Activated naive CD4-positive, alpha-beta T cell (primary cell): ENCODE measurements around the gene KIF3B.
"Not testable (repeated sequence)": the region's sequence is repeated elsewhere in the genome, so short reads cannot be mapped to it uniquely, and the experiment has no call there.

ENCODE experiments used
- DNase-seq, 4 experiments: peaks; one replicate each; lab custom pipeline; 2025; lab: John Stamatoyannopoulos, UW

KIF3B gene

DNA sequence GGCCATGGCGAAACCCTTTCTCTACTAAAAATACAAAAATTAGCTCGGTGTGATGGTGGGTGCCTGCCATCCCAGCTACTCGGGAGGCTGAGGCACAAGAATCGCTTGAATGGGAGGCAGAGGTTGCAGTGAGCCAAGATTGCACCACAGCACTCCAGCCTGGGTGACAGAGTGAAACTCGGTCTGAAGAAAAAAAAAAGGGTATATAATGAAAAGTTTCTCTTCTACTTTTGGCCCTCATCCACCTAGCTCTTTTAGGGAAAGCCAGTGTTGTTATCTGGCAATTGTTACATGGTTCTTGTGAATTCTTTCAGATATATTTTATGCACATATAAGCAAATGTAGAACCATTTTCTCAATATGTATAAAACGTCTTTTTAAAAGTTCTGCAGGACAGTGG is 19.0 kb downstream of the KIF3B start:
- no peak for DNase-seq

DNA sequence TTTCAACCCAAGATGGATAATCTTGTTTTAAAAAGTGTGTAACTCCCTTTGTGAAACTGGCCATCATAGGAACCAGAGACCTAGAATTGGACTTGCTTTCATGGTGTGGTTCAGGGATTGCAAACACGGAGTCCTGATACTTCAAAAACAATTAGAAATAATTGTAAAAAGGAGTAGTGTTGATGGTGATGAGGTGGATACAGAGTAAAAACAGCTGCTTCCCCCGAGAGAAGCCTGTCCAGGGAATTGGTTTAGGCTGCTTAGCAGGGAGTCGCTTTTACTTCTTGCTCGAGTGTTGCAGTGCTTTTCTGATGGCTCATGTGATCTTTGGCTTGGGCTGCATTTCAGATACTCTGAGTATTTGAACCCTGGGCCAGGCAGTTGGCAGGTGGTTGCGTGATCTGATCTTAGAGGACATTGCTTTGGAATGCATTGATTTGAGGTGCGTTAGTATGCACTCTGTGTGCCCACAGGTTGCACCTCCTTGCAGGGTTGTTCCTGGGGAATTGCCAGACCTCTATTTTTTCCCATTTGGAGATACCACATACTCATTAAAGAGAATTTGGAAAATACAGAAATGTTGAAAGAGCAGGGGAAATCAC is 19.5 kb downstream of the KIF3B start:
- no peak for DNase-seq

DNA sequence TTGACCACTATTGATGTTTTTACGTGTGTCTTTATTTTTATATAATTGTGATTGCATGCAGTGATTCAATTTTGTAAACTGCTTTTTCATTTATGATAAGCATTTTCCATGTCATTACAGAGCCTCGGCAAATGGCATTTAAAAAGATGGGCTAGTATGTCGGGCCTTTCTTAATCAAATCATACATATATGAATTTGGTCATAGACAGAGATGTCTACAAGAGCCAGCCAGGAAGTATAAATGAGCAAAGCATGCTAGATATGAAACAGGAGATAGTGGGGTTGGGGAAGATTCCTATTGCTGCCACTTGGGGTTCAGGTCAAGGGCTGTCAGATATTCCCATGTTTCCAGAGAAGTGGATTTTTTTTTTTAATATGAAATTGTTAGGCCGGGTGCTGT is 20.0 kb downstream of the KIF3B start:
- DNase-seq = no peak

DNA sequence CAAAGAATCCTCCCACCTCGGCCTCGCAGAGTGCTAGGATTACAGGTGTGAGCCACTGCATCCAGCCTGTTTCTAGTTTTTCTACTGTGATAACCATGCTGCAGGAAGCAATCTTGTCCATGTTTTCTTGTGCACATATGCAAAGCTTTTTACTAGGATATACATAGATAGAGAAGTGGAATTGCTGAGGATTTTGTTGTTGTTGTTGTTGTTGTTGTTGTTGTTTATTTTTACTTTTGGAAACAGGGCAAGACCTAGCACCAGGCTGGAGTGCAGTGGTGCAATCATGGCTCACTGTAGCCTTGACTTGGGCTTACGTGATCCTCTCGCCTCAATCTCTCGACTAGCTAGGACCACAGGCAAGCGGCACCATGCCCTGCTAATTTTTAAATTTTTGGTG is 23.2 kb downstream of the KIF3B start:
- no peak for DNase-seq

DNA sequence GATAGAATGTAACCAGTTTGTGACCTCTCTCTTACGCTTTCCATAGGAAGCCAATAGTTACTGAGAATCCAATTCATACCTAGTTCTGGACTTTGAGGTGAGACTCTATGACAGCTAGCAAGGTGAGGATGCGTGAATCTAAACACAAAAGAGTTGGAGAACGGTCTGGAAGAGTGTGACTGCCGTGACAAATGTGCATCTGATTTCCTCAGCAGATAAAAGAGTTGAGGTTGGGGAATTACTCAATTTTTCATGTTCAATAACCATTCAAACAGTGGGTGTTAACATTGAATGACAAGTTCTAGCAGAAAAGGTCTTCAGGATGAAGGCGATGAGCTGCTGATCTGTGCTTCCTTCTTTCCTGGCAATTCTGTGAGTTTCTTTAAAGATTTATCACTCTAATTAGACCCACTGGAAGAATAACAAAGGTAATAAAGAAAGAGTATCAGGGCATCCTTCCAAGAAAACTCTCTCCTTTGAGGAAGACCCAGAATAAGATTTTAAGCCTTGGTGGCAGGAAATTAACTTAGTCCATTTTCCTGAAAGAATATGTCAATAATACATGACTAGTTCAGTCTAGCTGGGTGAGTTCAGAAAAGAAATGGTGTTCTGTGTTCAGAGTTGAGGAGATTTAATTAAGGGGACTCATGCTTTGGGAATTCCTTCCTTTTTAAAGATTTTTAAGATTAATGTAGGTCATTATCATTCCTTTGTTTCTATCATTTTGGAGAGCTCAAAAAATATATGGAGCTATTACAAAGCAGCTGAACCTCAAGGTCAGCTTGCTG is 24.5 kb downstream of the KIF3B start:
- no peak for DNase-seq

DNA sequence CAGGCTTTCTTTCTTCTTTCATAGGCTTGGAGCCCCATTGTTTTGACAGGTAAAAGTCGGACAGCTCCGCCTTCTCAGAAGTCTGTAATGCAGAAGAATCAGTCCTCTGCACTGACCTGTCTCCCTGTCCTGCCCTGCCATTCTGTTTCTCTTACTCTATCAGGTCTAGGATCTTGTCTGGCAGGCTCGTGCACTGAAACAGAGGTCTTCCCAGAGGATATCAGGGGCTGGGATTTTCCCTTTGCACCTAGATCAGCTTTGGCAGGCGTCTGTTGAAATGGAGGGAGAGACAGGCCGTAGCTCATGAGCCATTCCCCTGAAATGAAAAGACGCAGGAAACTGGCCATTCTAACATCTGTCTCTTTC is 25.0 kb downstream of the KIF3B start:
- no peak for DNase-seq

DNA sequence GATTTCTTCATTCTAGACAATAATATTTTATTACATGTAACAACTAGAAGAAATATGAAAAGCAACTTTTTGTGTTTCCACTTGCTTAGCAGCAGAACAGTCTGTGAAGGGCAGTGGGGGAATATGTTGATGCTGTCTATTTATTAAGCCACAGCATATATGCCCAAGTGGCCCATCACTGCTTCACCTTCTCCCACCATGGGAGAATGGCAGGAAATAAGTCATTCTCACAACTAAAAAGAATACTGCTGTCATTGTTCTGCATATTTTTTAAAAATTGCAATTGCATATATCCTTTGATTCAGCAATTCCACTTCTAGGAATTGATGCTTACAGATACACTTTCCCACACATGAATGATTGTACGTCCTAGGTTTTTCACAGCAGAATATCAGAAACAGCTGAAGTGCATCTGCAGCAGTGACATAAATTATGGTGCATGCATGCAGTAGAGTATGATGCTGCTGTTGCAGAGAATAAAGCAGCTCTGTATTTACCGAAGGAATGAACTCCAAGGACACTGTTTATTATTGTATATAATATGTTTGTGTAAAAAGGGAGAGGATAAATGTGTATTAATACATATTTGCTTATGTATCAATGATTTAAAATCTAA is 26.8 kb downstream of the KIF3B start:
- no peak for DNase-seq

DNA sequence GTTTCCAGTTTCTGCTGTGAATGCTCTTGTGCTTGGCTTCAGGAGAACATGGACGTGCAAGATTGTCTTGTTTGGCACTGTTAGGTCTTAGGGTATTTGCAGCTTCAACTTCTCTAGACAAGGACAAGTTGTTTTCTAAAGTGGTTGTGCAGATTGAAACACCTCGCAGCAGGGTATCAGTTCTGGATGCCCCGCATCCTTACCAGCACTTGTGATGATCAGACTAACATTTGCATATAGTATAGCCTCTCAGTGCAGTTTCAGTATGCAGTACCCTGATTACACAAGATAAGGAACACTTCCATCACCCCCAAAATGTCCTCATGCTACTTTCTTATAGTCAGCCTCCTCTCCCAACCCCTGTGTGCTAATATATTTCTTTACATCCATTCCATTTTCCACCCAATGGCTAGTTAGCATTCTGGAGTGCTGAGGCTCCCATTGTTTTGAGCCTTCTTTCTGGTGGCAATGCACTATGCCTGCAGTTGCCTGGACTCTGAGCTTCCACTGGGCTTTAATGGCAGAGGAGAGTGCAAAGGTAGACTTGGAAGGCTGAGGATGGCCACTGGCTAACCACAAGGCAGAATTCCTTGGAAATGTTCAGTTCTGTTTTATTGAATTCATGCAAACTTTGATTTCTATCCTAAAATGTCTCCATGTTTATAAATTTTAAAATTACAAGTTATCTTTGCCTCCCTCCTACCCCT is 35.4 kb downstream of the KIF3B start:
- DNase-seq = no peak

DNA sequence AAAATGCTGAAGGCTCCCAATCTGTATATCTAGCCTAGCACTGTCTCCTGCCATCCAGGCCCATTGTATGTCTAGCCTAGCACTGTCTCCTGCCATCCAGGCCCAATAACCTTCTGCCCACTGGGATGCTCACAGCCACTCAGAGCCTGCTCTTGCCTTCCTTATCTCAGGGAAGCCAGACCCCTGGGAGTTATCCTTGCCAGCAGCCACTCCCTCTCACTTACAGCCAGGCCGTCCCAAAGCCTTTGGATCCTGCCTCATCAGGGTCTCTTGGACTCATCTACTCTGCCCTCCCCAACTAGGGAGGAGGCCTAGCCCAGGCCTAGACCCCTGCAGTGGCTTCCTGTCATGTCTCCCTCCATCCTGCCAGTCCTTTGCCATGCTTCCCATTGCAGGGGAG is 37.3 kb downstream of the KIF3B start:
- DNase-seq = no peak

DNA sequence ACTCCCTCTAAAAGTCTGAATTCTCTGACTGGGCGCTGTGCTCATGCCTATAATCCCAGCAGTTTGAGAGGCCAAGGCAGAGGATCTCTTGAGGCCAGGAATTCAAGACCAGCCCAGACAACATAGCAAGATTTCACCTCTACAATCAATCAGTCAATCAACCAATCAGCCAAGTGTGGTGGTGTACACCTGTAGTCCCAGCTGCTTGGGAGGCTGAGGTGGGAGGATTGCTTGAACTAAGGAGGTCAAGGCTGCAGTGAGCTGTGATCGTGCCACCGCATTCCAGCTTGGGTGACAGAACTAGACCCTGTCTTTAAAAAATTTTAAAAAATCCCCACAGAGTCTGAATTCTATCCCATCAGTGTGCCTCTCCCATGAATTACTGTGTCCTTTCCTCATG is 37.9 kb downstream of the KIF3B start:
- no peak for DNase-seq

DNA sequence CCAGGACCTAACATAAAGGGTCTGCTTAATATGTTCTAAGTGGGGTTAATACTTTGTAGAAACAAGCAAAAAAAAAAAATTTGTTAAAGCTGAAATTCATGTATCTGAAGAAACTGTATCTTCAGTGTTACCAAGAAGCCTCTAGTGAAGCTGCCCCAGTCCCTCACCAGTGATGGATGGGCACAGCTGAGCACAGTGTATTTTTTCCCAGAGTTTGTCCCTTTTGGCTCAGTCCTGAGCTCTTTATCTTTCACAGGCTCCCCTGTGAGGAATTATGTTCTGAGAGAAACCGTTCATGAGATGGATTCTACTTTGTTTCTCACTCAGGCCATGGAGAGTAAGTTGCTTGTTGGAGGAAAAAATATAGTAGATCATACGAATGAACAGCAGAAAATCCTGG is 38.4 kb downstream of the KIF3B start:
- DNase-seq = no peak

DNA sequence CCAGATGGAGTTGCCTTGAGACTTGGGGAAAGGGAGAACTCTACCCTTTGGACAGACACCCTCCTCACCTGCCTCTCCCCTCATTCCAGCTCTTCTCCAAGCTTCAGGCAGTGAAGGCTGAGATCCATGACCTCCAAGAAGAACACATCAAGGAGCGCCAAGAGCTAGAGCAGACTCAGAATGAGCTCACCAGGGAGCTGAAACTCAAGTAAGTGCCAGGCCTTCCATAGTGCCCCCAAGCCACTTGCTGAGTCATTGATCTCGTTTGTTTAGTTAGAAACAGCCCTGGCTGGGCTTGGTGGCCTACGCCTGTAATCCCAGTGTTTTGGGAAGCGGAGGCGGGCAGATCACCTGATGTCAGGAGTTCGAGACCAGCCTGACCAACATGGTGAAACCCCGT is 39.2 kb downstream of the KIF3B start:
- DNase-seq = no peak

DNA sequence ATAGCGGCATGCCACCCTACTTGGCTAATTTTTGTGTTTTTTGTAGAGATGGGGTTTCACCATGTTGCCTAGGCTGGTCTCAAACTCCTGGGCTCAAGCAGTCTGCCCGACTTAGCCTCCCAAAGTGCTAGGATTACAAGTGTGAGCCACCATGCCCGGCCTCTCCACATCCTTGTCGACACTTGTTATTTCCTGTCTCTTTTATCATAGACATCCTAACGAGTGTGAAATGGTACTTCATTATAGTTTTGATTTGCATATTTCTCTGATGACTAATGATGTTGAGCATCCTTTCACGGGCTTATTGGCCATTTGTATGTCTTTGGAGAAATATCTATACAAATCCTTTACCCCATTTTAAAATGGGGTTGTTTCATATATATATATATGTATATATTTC is 41.6 kb downstream of the KIF3B start:
- DNase-seq = no peak

DNA sequence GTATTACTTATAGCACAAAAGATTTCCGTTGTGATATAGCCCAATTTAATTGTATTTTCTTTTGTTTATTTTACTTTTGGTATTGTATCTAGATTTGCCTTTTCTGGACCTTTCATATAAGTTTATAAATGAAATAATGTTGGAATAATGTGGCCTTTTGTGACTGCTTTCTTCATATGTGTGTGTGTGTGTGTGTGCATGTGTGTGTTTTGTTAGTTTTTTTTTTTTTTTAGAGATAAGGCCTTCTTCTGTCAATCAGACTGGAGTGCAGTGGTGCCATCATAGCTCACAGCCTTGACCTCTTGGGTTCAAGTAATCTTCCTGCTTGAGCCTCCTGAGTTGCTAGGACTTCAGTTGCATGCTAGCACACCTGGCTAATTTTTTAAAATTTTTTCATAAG is 42.9 kb downstream of the KIF3B start:
- DNase-seq = no peak

DNA sequence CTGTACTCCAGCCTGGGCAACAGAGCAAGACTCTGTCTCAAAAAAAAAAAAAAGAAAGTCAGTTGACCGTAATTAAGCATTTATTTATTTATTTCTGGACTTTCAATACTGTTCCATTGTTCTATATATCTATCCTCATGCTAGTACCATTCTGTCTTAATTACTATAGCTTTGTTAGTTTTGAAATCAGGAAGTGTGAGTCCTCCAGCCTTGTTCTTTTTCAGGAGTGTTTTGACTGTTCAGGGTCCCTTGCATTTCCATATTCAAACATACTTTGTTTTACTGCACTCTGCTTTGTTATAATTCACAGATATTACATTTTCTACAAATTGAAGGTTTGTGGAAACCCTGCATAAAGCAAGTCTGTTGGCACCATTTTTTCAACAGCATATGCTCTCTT is 43.9 kb downstream of the KIF3B start:
- DNase-seq = no peak

DNA sequence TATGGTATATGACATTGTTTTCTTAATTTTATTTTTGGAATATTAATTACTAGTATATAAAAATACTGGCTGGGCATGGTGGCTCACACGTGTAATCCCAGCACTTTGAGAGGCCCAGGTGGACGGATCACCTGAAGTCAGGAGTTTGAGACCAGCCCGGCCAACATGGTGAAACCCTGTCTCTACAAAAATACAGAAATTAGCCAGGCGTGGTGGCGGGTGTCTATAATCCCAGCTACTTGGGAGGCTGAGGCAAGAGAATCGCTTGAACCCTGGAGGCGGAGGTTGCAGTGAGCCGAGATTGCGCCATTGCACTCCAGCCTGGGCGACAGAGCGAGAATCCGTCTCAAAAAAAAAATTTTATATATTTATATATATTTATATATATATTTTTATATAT is 44.8 kb downstream of the KIF3B start:
- not testable (repeated sequence) for DNase-seq

DNA sequence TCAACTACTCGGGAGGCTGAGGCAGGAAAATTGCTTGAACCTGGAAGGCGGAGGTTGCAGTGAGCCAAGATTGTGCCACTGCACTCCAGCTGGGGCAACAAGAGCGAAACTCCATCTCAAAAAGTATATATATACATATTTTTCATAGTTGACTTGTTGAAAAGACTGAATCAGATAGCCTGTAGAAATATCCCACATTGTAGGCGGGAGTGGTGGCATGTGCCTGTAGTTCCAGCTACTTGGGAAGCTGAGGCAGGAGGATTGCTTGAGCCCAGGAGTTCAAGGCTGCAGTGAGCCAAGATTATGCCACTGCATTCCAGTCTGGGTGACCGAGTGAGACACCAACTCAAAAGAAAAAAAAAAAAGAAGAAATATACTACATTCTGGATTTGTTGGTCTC is 46.3 kb downstream of the KIF3B start:
- not testable (repeated sequence) for DNase-seq

DNA sequence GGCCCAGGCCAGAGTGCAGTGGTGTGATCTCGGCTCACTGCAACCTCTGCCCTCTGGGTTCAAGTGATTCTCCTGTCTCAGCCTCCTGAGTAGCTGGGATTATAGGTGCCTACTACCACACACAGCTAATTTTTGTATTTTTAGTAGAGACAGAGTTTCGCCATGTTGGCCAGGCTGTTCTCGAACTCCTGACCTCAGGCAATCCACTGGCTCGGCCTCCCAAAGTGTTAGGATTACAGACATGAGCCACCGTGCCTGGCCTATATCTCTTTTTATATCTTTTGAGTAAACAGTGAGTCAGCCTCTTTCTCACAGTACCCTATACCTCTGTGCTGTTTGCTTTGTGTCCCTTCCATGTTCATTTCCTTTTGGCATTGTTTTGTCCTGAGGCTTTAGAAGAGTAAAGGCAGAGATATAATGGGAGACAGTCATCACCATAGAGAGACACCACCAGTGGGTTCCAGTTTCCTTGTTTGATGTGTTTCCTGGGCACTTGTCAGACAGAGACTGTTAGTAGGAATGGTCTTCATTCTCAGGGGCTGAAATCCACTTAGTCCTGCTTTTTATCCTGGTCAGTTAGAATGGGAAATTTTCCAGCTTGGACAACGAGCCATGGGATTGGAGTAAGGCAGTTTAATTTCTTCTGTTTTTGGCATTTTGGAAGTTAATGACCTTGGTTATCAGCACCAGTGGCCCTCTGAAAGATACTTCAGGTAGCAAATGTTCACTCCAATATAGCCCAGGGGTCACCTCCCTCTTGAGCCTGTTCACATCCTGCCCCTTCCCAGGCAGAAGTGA is 48.5 kb downstream of the KIF3B start:
- no peak for DNase-seq

DNA sequence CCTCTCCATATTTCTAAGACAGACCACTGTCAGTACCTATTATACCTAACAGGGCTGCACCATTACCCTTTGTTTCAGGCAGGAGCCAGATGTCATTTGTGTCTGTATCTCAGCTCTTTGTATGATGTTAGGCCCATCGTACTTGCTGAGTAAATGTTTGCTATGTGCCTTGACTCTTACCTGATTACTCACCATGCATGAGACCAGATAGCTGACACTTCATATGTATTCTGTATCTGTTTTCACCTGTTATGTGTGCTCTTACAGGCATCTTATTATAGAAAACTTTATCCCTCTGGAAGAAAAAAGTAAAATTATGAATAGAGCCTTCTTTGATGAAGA is 49.0 kb downstream of the KIF3B start:
- no peak for DNase-seq

DNA sequence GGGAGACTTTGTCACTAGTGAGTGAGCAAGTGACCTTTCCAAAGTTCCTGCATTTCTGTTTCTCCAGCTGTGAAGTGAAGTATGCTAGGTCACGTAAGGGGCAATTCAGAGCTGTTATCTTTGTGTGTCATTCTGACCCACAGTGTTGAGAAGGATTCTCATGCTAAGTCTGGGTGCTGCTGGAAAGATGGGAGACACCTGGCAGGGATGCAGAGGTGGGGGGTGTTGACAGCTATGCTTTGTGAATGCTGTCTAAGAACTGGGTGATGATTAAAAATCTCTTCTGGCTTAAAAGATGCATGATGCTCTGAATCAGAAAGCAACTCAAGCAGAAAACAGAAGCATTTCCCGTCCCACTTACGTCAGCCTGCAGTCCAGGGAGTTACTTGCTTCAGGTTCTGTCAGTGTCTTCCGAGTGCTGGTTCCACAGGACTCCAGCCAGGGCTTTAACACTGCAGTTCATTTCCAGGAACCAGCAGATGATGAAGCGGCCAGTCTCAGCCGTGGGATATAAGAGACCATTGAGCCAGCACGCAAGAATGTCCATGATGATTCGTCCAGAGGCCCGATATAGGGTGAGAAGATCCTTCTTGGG is 49.7 kb downstream of the KIF3B start:
- no peak for DNase-seq

DNA sequence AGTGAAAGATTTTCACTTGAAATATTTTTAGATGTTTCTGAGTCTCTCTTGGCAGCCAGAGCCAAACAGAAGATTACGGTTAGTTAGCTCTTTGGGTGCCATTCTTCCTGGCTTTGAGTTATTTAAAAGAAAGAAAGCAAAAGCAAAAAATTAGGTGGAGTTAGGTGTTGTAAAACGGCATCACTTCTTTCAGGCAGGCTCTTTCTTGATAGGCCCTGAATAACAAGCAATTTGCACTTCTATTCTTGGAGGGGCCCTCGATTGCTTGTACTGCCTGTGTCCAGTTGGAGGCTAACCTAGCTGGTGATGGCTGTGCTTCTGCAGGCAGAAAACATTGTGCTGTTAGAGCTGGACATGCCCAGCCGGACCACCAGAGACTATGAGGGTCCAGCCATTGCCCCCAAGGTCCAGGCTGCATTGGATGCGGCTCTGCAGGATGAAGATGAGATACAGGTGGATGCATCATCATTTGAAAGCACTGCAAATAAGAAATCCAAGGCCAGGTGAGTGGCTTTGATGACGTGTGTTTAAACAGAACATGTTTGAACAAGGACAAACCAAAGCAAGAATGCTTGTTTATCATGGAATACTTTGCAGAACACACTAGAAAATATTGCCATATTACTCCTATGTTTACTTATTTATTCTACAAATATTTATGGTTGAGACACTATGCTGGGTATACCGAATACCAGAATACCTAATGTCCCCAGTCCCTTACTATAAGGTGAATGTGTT is 52.5 kb downstream of the KIF3B start:
- no peak for DNase-seq
